GM20000 (cell line): Measurements from ENCODE around the gene NDE1.

ENCODE experiments used
- DNase-seq: peaks from one replicate; pipeline ENCODE4 v3.0.0; 2012; ENCODE audit warnings: low spot score
- CTCF ChIP-seq: IDR thresholded peaks from 2 replicates; pipeline ENCODE4 v1.5.1; 2012; ENCODE audit warnings: mild to moderate bottlenecking, control low read depth; ENCODE audit errors: extremely low read depth, missing control alignments

NDE1 gene

GRCh38 chr16:15766918-15767317 is 116.9 kb downstream of the NDE1 start:
- DNase-seq, result no peak
- no peak for TF ChIP-seq CTCF

- DNase-seq, result no peak
- no peak for TF ChIP-seq CTCF
Measured at GRCh38 chr16:15768201-15768600, 118.2 kb downstream of the NDE1 start.

- no peak for TF ChIP-seq CTCF
Measured at GRCh38 chr16:15769239-15769638, 119.2 kb downstream of the NDE1 start.

GRCh38 chr16:15770107-15770506 is 120.1 kb downstream of the NDE1 start:
- no peak for DNase-seq
- no peak for TF ChIP-seq CTCF

More at GRCh38 chr16:15769239-15769638, 119.2 kb downstream of the NDE1 start:
- no peak for DNase-seq

- no peak for TF ChIP-seq CTCF
Measured at GRCh38 chr16:15770512-15770911, 120.5 kb downstream of the NDE1 start.

GRCh38 chr16:15771694-15772093 is 121.6 kb downstream of the NDE1 start:
- no peak for TF ChIP-seq CTCF
- DNase-seq, result no peak

More at GRCh38 chr16:15770512-15770911, 120.5 kb downstream of the NDE1 start:
- DNase-seq, result no peak

- TF ChIP-seq CTCF, result no peak
- no peak for DNase-seq
Measured at GRCh38 chr16:15772579-15773293, 122.7 kb downstream of the NDE1 start.
